Adrenal gland (tissue), 5 donors: ENCODE data around the gene SPRY2.

Experiments
- CTCF ChIP-seq, 6 experiments: fragments of 450-650 bp in 4 of 6; fragments of 200-600 bp in 2 of 6; sonication (generic) in 1 of 6; IDR thresholded peaks; 1 replicate in 5 of 6; 2 replicates in 1 of 6; pipeline versions ENCODE4 v1.5.1 to v1.8.0; 2016 to 2021; ENCODE audit warnings: antibody characterized with exemption in 6 of 6, mild to moderate bottlenecking in 2 of 6, moderate library complexity in 1 of 6
- POLR2A ChIP-seq, 2 donors: fragments of 450-650 bp; IDR thresholded peaks; one replicate each; pipeline ENCODE4 v1.6.1; 2017; ENCODE audit warnings: antibody characterized with exemption in 2 of 2, mild to moderate bottlenecking in 2 of 2, moderate library complexity in 1 of 2
- donor health status: DM: no; HTN: no; CAD: no.

- no peak for TF ChIP-seq CTCF (IDR thresholded peaks at IDR 0.05)
- no peak for TF ChIP-seq POLR2A (IDR thresholded peaks at IDR 0.05)
These were observed 19.0 kb upstream of the SPRY2 start for GRCh38 chr13:80359778-80360452.
